Calu3 (cell line): ENCODE results near the gene VSX1. TPM values are rescaled to one million over a fixed set of nuclear protein-coding genes. Genes with fewer than 3 reads are reported as not detected.

Experiments
- BruUV-seq: library from RNA; stranded (reverse); fragments of 400-500 nt; replicated peaks from 2 replicates; lab custom pipeline; 2021; lab: Mats Ljungman, UMichigan
- CTCF ChIA-PET: fragments of 300-600 bp; sonication (Branson Sonifier 250); formaldehyde crosslinking; loops from one replicate; lab custom pipeline; 2022; ENCODE audit warnings: antibody characterized with exemption; lab: Charles Lee
- DNase-seq: peaks from one replicate; pipeline ENCODE4 v3.0.0; 2022
- H3K27ac Mint-ChIP-seq: one replicate; pipeline ENCODE4 v1.8.0; 2022; ENCODE audit warnings: mixed read lengths; ENCODE audit not compliant: unreplicated experiment
- H3K27me3 Mint-ChIP-seq: one replicate; pipeline ENCODE4 v1.8.0; 2022; ENCODE audit warnings: mixed read lengths; ENCODE audit not compliant: unreplicated experiment
- H3K36me3 Mint-ChIP-seq: one replicate; pipeline ENCODE4 v1.8.0; 2022; ENCODE audit warnings: mild to moderate bottlenecking, moderate library complexity, mixed read lengths; ENCODE audit not compliant: insufficient read depth, unreplicated experiment
- H3K4me1 Mint-ChIP-seq: one replicate; pipeline ENCODE4 v1.8.0; 2022; ENCODE audit warnings: mild to moderate bottlenecking, low read depth, mixed read lengths; ENCODE audit not compliant: unreplicated experiment
- H3K4me3 Mint-ChIP-seq: one replicate; pipeline ENCODE4 v1.8.0; 2022; ENCODE audit warnings: mild to moderate bottlenecking, low read depth, moderate library complexity, mixed read lengths; ENCODE audit not compliant: unreplicated experiment
- H3K9me3 Mint-ChIP-seq: one replicate; pipeline ENCODE4 v1.8.0; 2022; ENCODE audit warnings: low read depth, mixed read lengths; ENCODE audit not compliant: unreplicated experiment
- CTCF ChIP-seq: fragments of 200-600 bp; IDR thresholded peaks from one replicate; pipeline ENCODE4 v1.8.0; 2022; ENCODE audit warnings: antibody characterized with exemption; ENCODE audit not compliant: unreplicated experiment
- intact Hi-C: fragments of 100-400 bp; cut with micrococcal nuclease; formaldehyde crosslinking; loops from one replicate; pipeline ENCODE4 v1.10.0; 2022; ENCODE audit not compliant: unreplicated experiment
- total RNA-seq: library from RNA; stranded (reverse); gene quantifications from 2 replicates; pipeline ENCODE4 v1.2.3, GENCODE V29; 2022

VSX1 gene
- total RNA-seq, 1 experiment from 2014 or later: not detected

GRCh38 chr20:25064561-25065071 lies 17.3 kb downstream of the VSX1 start:
- Mint-ChIP-seq H3K9me3 (no peaks in the 10 kb centered on the region), H3K27me3 (peaks cover 30% of the 10 kb centered on the region), H3K4me3 (no peak overlapping the region), H3K27ac (no peak overlapping the region), H3K36me3 (peaks cover 5% of the 10 kb centered on the region), H3K4me1 (peaks cover 17% of the 10 kb centered on the region)
- no TSS peak for BruUV-seq
- CTCF ChIA-PET: no interaction called here
- no peak for TF ChIP-seq CTCF
- DNase-seq: no peak
- intact Hi-C loops: loop anchor here (1.0 kb wide), 1 partner anchor 71 kb away; no protein-coding TSS in a partner anchor

- intact Hi-C loops: no loop called here
- peaks cover 17% of the 10 kb centered on the region for H3K4me1 Mint-ChIP-seq
- no TSS peak for BruUV-seq
- no peak for TF ChIP-seq CTCF
- CTCF ChIA-PET: no interaction called here
- H3K36me3 Mint-ChIP-seq: peaks cover 5% of the 10 kb centered on the region
- no peaks in the 10 kb centered on the region for H3K9me3 Mint-ChIP-seq
- DNase-seq: no peak
- peaks cover 30% of the 10 kb centered on the region for H3K27me3 Mint-ChIP-seq
- no peak overlapping the region for H3K4me3 Mint-ChIP-seq
- H3K27ac Mint-ChIP-seq: no peak overlapping the region
Measured at GRCh38 chr20:25063981-25064380, 18.0 kb downstream of the VSX1 start.

GRCh38 chr20:25063546-25063945 lies 18.4 kb downstream of the VSX1 start:
- BruUV-seq: no TSS peak
- peaks cover 17% of the 10 kb centered on the region for H3K4me1 Mint-ChIP-seq
- intact Hi-C loops: no loop called here
- H3K9me3 Mint-ChIP-seq: no peaks in the 10 kb centered on the region
- peaks cover 30% of the 10 kb centered on the region for H3K27me3 Mint-ChIP-seq
- no peak overlapping the region for H3K4me3 Mint-ChIP-seq
- no peak overlapping the region for H3K27ac Mint-ChIP-seq
- peaks cover 5% of the 10 kb centered on the region for H3K36me3 Mint-ChIP-seq
- TF ChIP-seq CTCF: no peak
- CTCF ChIA-PET: no interaction called here
- no peak for DNase-seq

GRCh38 chr20:25062841-25063240 lies 19.1 kb downstream of the VSX1 start:
- H3K4me3 Mint-ChIP-seq: no peak overlapping the region
- BruUV-seq: no TSS peak
- H3K27me3 Mint-ChIP-seq: peaks cover 30% of the 10 kb centered on the region
- CTCF ChIA-PET: no interaction called here
- no peak overlapping the region for H3K27ac Mint-ChIP-seq
- DNase-seq: no peak
- intact Hi-C loops: no loop called here
- H3K36me3 Mint-ChIP-seq: peaks cover 5% of the 10 kb centered on the region
- no peak for TF ChIP-seq CTCF
- H3K9me3 Mint-ChIP-seq: no peaks in the 10 kb centered on the region
- H3K4me1 Mint-ChIP-seq: peaks cover 17% of the 10 kb centered on the region
